Neural cell (in vitro differentiated cells): ENCODE data around the gene ONECUT3.

Experiments
- POLR2AphosphoS5 ChIP-seq: IDR thresholded peaks from 2 replicates; pipeline ENCODE4 v1.6.1; 2012
- TF ChIP-seq, protein P1 (sequence below): fragments of 450-650 bp; IDR thresholded peaks from 2 replicates; pipeline ENCODE4 v1.5.1; 2014; ENCODE audit warnings: antibody characterized with exemption, mild to moderate bottlenecking, moderate library complexity; ENCODE audit not compliant: poor library complexity, severe bottlenecking

DNA sequence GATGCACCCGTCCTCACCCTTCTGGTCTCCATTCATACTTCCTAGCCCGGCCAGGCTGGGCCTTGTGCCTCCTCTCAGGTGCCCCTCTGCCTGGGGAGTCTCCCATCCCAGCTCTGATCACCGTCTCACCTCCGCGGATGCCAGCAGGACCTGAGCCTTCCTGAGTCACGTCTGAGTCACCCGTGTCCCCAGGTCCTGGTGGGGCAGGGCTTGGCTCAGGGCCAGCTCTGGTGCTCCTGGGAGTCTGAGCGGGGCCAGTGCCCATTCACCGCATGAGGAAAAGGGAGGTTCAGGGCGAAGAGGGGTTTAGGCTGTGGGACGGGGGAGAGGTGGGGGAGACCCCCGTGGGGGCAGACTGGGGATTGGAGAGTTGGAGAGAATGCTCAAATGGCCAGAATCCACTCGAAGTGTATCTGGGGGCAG is 58.2 kb downstream of the ONECUT3 start:
- TF ChIP-seq, protein P1, sequence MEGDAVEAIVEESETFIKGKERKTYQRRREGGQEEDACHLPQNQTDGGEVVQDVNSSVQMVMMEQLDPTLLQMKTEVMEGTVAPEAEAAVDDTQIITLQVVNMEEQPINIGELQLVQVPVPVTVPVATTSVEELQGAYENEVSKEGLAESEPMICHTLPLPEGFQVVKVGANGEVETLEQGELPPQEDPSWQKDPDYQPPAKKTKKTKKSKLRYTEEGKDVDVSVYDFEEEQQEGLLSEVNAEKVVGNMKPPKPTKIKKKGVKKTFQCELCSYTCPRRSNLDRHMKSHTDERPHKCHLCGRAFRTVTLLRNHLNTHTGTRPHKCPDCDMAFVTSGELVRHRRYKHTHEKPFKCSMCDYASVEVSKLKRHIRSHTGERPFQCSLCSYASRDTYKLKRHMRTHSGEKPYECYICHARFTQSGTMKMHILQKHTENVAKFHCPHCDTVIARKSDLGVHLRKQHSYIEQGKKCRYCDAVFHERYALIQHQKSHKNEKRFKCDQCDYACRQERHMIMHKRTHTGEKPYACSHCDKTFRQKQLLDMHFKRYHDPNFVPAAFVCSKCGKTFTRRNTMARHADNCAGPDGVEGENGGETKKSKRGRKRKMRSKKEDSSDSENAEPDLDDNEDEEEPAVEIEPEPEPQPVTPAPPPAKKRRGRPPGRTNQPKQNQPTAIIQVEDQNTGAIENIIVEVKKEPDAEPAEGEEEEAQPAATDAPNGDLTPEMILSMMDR, result no peak
- no peak for TF ChIP-seq POLR2AphosphoS5
